ENCODE measurements around the gene KIF1B. TPM values are rescaled to one million over a fixed set of nuclear protein-coding genes. Genes with fewer than 3 reads are reported as not detected.
A peak's percentile ranks its signal among the peaks of the same experiment; 100 is the strongest.

KIF1B gene
- total and polyA plus RNA-seq, 11 donors = 25.0 to 137 (median 78.4) TPM

- peaks cover 0 to 99% (median 77%) of the 10 kb centered on the region in 9 donors for H3K36me3 ChIP-seq
- 93 to 97% (median 95%) methylated on average over 6 of the region's 6 CpGs for WGBS, 4 donors
- no peak overlapping the region for H3K4me3 ChIP-seq
These were observed 85.2 kb downstream of the KIF1B start for GRCh38 chr1:10295481-10296085.

DNA sequence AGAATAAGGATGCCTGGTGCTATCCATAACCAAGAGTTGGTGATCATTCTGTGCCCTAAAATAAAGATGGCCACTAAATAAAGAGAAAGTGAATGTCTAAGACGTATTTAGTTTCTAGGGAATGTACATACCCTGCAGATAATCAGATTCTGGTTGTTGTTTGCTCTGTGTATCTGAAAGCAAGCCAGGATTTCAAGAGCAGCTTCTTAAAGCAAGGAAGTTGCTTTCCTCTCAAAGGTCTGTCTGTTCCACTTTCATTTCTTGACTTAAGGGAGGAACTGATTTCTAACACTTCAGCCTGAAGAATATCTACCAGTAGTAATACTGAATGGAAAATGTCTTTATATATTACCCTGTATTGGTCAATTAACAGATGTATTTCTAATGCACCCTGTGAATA is 88.8 kb downstream of the KIF1B start:
- Histone ChIP-seq H3K27me3 (no peaks in the 10 kb centered on the region), H3K4me3 (no peak overlapping the region), H3K27ac (peak overlapping the region in 2 of 12 donors; percentile 7 to 71), H3K36me3 (peaks cover 0 to 90% (median 70%) of the 10 kb centered on the region in 9 donors), H3K9me3 (no peaks in the 10 kb centered on the region), H3K4me1 (peaks cover 0 to 35% (median 1%) of the 10 kb centered on the region in 12 donors)
- TF ChIP-seq POLR2A (IDR thresholded peaks at IDR 0.05) (no peak), CTCF (IDR thresholded peaks at IDR 0.05) (no peak)
- 24 to 38% (median 30%) methylated on average over 1 of the region's 1 CpG for WGBS, 4 donors
- ATAC-seq = peak in 1 of 4 donors; percentile 28
- DNase-seq = no peak
- intact Hi-C loops (cut with DNase I) = no loop called here

More at GRCh38 chr1:10295481-10296085, 85.2 kb downstream of the KIF1B start:
- Histone ChIP-seq H3K9me3 (no peaks in the 10 kb centered on the region), H3K27ac (no peak overlapping the region), H3K27me3 (no peaks in the 10 kb centered on the region), H3K4me1 (peaks cover 0 to 33% (median 0%) of the 10 kb centered on the region in 12 donors)
- no peak for TF ChIP-seq CTCF (IDR thresholded peaks at IDR 0.05)
- TF ChIP-seq POLR2A (IDR thresholded peaks at IDR 0.05) = no peak
- intact Hi-C loops (cut with DNase I) = no loop called here
- ATAC-seq (no peak), DNase-seq (no peak)

DNA sequence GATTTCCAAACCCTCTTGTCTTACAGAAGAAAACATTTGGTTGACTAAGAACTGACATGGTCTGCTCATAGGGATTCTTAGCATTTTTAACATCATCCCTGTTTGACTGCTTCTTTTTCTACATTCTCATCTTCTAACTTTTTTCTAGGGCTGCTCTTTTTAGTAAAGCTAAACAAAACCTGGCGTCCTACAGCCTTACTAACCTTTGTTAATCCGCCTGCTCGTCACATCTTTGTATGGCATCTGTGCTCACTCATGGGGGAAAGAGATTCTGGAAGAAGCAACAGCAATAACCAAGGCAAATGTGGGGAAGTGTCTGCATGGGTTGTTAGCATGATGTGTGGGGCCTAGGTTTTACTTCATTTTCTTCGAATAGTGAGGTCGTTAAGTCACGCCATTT is 92.0 kb downstream of the KIF1B start:
- no peaks in the 10 kb centered on the region for H3K27me3 ChIP-seq
- no peak overlapping the region for H3K27ac ChIP-seq
- no peak for DNase-seq
- no peak for ATAC-seq
- TF ChIP-seq POLR2A (IDR thresholded peaks at IDR 0.05) (no peak), CTCF (IDR thresholded peaks at IDR 0.05) (no peak)
- H3K4me3 ChIP-seq = no peak overlapping the region
- WGBS, 4 donors = 96 to 97% (median 96%) methylated on average over 6 of the region's 6 CpGs
- peaks cover 0 to 27% (median 4%) of the 10 kb centered on the region in 12 donors for H3K4me1 ChIP-seq
- intact Hi-C loops (cut with DNase I) = no loop called here
- peaks cover 0 to 86% (median 58%) of the 10 kb centered on the region in 9 donors for H3K36me3 ChIP-seq
- H3K9me3 ChIP-seq = no peaks in the 10 kb centered on the region

GRCh38 chr1:10304295-10304694 is 93.9 kb downstream of the KIF1B start:
- Histone ChIP-seq H3K4me3 (no peak overlapping the region), H3K27ac (peak overlapping the region in 6 of 12 donors; percentile 4 to 54 (median 48)), H3K4me1 (peaks cover 0 to 40% (median 16%) of the 10 kb centered on the region in 12 donors), H3K9me3 (no peaks in the 10 kb centered on the region), H3K27me3 (no peaks in the 10 kb centered on the region), H3K36me3 (peaks cover 0 to 72% (median 47%) of the 10 kb centered on the region in 9 donors)
- intact Hi-C loops (cut with DNase I) = no loop called here
- peak in 4 of 5 donors; percentile 21 to 70 (median 44) for DNase-seq
- peak; percentile 47 to 87 (median 79) for ATAC-seq
- WGBS, 4 donors = 54 to 67% (median 63%) methylated on average over 11 of the region's 11 CpGs
- no peak for TF ChIP-seq POLR2A (IDR thresholded peaks at IDR 0.05)
- TF ChIP-seq CTCF (IDR thresholded peaks at IDR 0.05) = no peak
